GM23338 (cell line): ENCODE data around the gene PPP2R5B. TPM values are rescaled to one million over a fixed set of nuclear protein-coding genes. Genes with fewer than 3 reads are reported as not detected.

Experiments
- ATAC-seq: fragments of 200-7000 bp; cut with Tn5 transposase; 3 replicates; pipeline ENCODE4 v1.9.1; 2020
- DNase-seq: peaks from one replicate; pipeline ENCODE4 v3.0.0-alpha.2; 2015; ENCODE audit warnings: low spot score
- H2AFZ ChIP-seq: fragments of 200-600 bp; sonication (generic); 2 replicates; pipeline ENCODE4 v1.8.0; 2016; ENCODE audit warnings: antibody characterized with exemption, mild to moderate bottlenecking, moderate library complexity
- H3F3A ChIP-seq: fragments of 200-600 bp; sonication (generic); replicated peaks from 2 replicates; pipeline ENCODE4 v1.8.0; 2017; ENCODE audit warnings: antibody characterized with exemption, mixed run types, low read depth
- H3K27ac ChIP-seq: fragments of 200-600 bp; sonication (generic); 2 replicates; pipeline ENCODE4 v1.6.1; 2016; ENCODE audit warnings: low read depth
- H3K27me3 ChIP-seq: fragments of 200-600 bp; sonication (generic); 2 replicates; pipeline ENCODE4 v1.8.0; 2016; ENCODE audit warnings: mild to moderate bottlenecking, mixed run types, moderate library complexity; ENCODE audit not compliant: insufficient read depth
- H3K36me3 ChIP-seq: fragments of 200-600 bp; sonication (generic); 2 replicates; pipeline ENCODE4 v1.8.0; 2016; ENCODE audit warnings: mild to moderate bottlenecking; ENCODE audit not compliant: insufficient read depth
- H3K4me1 ChIP-seq: fragments of 200-600 bp; sonication (generic); 2 replicates; pipeline ENCODE4 v1.8.0; 2016; ENCODE audit warnings: mild to moderate bottlenecking, moderate library complexity; ENCODE audit not compliant: insufficient read depth
- H3K4me2 ChIP-seq: fragments of 200-600 bp; sonication (generic); 2 replicates; pipeline ENCODE4 v1.7.1; 2017; ENCODE audit warnings: mixed run types
- H3K4me3 ChIP-seq: fragments of 200-600 bp; sonication (generic); 2 replicates; pipeline ENCODE4 v1.6.1; 2016; ENCODE audit warnings: mixed run types
- H3K79me2 ChIP-seq: fragments of 200-600 bp; sonication (generic); replicated peaks from 2 replicates; pipeline ENCODE4 v1.8.0; 2017; ENCODE audit warnings: mild to moderate bottlenecking; ENCODE audit not compliant: insufficient read depth
- H3K9me2 ChIP-seq: fragments of 200-600 bp; sonication (generic); 2 replicates; pipeline ENCODE4 v1.8.0; 2017; ENCODE audit not compliant: insufficient read depth
- H4K20me1 ChIP-seq: fragments of 200-600 bp; sonication (generic); replicated peaks from 2 replicates; pipeline ENCODE4 v1.8.0; 2017; ENCODE audit warnings: mild to moderate bottlenecking; ENCODE audit not compliant: insufficient read depth
- H3K27ac Mint-ChIP-seq: 2 replicates; pipeline ENCODE4 v1.8.0; 2020; ENCODE audit warnings: inconsistent platforms, mild to moderate bottlenecking, moderate library complexity, mixed read lengths
- H3K27me3 Mint-ChIP-seq: 3 replicates; pipeline ENCODE4 v1.8.0; 2022; ENCODE audit warnings: low read depth, mild to moderate bottlenecking, moderate library complexity, mixed read lengths, inconsistent platforms; ENCODE audit not compliant: insufficient read depth, poor library complexity
- H3K36me3 Mint-ChIP-seq: 3 replicates; pipeline ENCODE4 v1.8.0; 2021; ENCODE audit warnings: low read depth, mild to moderate bottlenecking, inconsistent platforms, moderate library complexity, mixed read lengths
- H3K4me1 Mint-ChIP-seq: 3 replicates; pipeline ENCODE4 v1.8.0; 2020; ENCODE audit warnings: mild to moderate bottlenecking, inconsistent platforms, mixed read lengths
- H3K4me3 Mint-ChIP-seq: 3 replicates; pipeline ENCODE4 v1.8.0; 2021; ENCODE audit warnings: moderate library complexity, mild to moderate bottlenecking, inconsistent platforms, mixed read lengths
- H3K9me3 Mint-ChIP-seq: 3 replicates; pipeline ENCODE4 v1.8.0; 2020; ENCODE audit warnings: moderate library complexity, mild to moderate bottlenecking, inconsistent platforms, mixed read lengths
- CREB1 ChIP-seq: fragments of 250-450 bp; sonication (Bioruptor Pico); IDR thresholded peaks from 2 replicates; pipeline ENCODE4 v1.5.0; 2020; ENCODE audit warnings: low read depth, mild to moderate bottlenecking, moderate library complexity
- ETS1 ChIP-seq: IDR thresholded peaks from 2 replicates; pipeline ENCODE4 v1.6.1; 2016; ENCODE audit warnings: antibody characterized with exemption
- EZH2 ChIP-seq: fragments of 200-600 bp; sonication (generic); IDR thresholded peaks from one replicate; pipeline ENCODE4 v1.8.0; 2017; ENCODE audit warnings: antibody characterized with exemption, mild to moderate bottlenecking, low read depth; ENCODE audit not compliant: unreplicated experiment
- EZH2phosphoT487 ChIP-seq: fragments of 200-600 bp; sonication (generic); IDR thresholded peaks from one replicate; pipeline ENCODE4 v1.8.1; 2018; ENCODE audit warnings: antibody characterized with exemption; ENCODE audit not compliant: unreplicated experiment
- JUNB ChIP-seq: IDR thresholded peaks from one replicate; pipeline ENCODE4 v1.6.1; 2016; ENCODE audit warnings: antibody characterized with exemption; ENCODE audit not compliant: unreplicated experiment
- NANOG ChIP-seq: IDR thresholded peaks from 2 replicates; pipeline ENCODE4 v1.6.1; 2016; ENCODE audit warnings: antibody characterized with exemption, borderline replicate concordance
- POLR2AphosphoS5 ChIP-seq: IDR thresholded peaks from 2 replicates; pipeline ENCODE4 v1.6.1; 2016; ENCODE audit warnings: antibody characterized with exemption, low read depth
- REST ChIP-seq: IDR thresholded peaks from one replicate; pipeline ENCODE4 v1.6.1; 2018; ENCODE audit warnings: antibody characterized with exemption; ENCODE audit not compliant: unreplicated experiment
- STAT1 ChIP-seq: IDR thresholded peaks from one replicate; pipeline ENCODE4 v1.6.1; 2016; ENCODE audit warnings: antibody characterized with exemption; ENCODE audit not compliant: unreplicated experiment
- ZNF114 ChIP-seq: fragments of 250-450 bp; sonication (Bioruptor Pico); IDR thresholded peaks from 2 replicates; pipeline ENCODE4 v1.5.0; 2020; ENCODE audit warnings: mild to moderate bottlenecking, moderate library complexity
- ZNF331 ChIP-seq: fragments of 250-450 bp; sonication (Bioruptor Pico); IDR thresholded peaks from 2 replicates; pipeline ENCODE4 v1.5.0; 2020; ENCODE audit warnings: low read depth, mild to moderate bottlenecking, moderate library complexity
- polyA plus RNA-seq: library from polyadenylated mRNA; unstranded; fragments of >200 nt; fragmentation: Nextera tagmentation; extraction: Ambion mirVana; gene quantifications from 2 replicates; pipeline ENCODE4 v1.2.1, GENCODE V29; 2016
- total RNA-seq: library from RNA; depleted of rRNA; stranded (reverse); fragments of >200 nt; shearing (Covaris generic); gene quantifications from 2 replicates; pipeline ENCODE4 v1.2.3, GENCODE V29; 2014
- TF ChIP-seq, protein P1 (sequence below), 2 experiments: fragments of 200-600 bp in 1 of 2; sonication (generic) in 1 of 2; conservative IDR thresholded peaks; 2 replicates each; pipeline versions ENCODE4 v1.5.1 to v1.6.1; 2016 to 2017; ENCODE audit warnings: antibody characterized with exemption in 2 of 2, low read depth in 2 of 2, mild to moderate bottlenecking in 2 of 2, moderate library complexity in 1 of 2
- TF ChIP-seq, protein P2 (sequence below): fragments of 250-450 bp; sonication (Bioruptor Pico); IDR thresholded peaks from 2 replicates; pipeline ENCODE4 v1.5.0; 2020; ENCODE audit warnings: mild to moderate bottlenecking, moderate library complexity

Gene PPP2R5B
- total and polyA plus RNA-seq, 2 experiments from 2014 or later: 2.8 to 5.8 TPM

GRCh38 chr11:64896448-64897022 is 28.0 kb upstream of the PPP2R5B start:
- Histone ChIP-seq H3K4me3 (no peak overlapping the region), H3K9me2 (no peaks in the 10 kb centered on the region), H4K20me1 (no peaks in the 10 kb centered on the region), H3K79me2 (no peaks in the 10 kb centered on the region), H3F3A (no peaks in the 10 kb centered on the region), H3K4me2 (no peak overlapping the region), H3K27me3 (no peaks in the 10 kb centered on the region), H3K36me3 (no peaks in the 10 kb centered on the region), H3K4me1 (no peaks in the 10 kb centered on the region), H3K27ac (no peak overlapping the region), H2AFZ (no peak overlapping the region)
- Mint-ChIP-seq H3K4me1 (peaks cover 5% of the 10 kb centered on the region), H3K27me3 (peaks cover 15% of the 10 kb centered on the region), H3K36me3 (no peaks in the 10 kb centered on the region; the same call in 2 of the 3 replicates), H3K27ac (no peak overlapping the region), H3K9me3 (no peaks in the 10 kb centered on the region), H3K4me3 (no peak overlapping the region)
- ATAC-seq (no peak), DNase-seq (no peak)
- TF ChIP-seq REST: no peak
- no peak for TF ChIP-seq ETS1
- no peak for TF ChIP-seq JUNB
- no peak for TF ChIP-seq NANOG
- TF ChIP-seq POLR2AphosphoS5: no peak
- no peak for TF ChIP-seq CREB1 (CRISPR knock-in tag)
- TF ChIP-seq ZNF114 (CRISPR knock-in tag): no peak
- TF ChIP-seq EZH2phosphoT487: no peak
- no peak for TF ChIP-seq EZH2
- TF ChIP-seq STAT1: no peak
- TF ChIP-seq, protein P1, sequence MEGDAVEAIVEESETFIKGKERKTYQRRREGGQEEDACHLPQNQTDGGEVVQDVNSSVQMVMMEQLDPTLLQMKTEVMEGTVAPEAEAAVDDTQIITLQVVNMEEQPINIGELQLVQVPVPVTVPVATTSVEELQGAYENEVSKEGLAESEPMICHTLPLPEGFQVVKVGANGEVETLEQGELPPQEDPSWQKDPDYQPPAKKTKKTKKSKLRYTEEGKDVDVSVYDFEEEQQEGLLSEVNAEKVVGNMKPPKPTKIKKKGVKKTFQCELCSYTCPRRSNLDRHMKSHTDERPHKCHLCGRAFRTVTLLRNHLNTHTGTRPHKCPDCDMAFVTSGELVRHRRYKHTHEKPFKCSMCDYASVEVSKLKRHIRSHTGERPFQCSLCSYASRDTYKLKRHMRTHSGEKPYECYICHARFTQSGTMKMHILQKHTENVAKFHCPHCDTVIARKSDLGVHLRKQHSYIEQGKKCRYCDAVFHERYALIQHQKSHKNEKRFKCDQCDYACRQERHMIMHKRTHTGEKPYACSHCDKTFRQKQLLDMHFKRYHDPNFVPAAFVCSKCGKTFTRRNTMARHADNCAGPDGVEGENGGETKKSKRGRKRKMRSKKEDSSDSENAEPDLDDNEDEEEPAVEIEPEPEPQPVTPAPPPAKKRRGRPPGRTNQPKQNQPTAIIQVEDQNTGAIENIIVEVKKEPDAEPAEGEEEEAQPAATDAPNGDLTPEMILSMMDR (conservative IDR thresholded peaks at IDR 0.05; ENCODE audit: low read depth in 2 of 2): no peak
- no peak for TF ChIP-seq ZNF331 (CRISPR knock-in tag)
- TF ChIP-seq, protein P2, sequence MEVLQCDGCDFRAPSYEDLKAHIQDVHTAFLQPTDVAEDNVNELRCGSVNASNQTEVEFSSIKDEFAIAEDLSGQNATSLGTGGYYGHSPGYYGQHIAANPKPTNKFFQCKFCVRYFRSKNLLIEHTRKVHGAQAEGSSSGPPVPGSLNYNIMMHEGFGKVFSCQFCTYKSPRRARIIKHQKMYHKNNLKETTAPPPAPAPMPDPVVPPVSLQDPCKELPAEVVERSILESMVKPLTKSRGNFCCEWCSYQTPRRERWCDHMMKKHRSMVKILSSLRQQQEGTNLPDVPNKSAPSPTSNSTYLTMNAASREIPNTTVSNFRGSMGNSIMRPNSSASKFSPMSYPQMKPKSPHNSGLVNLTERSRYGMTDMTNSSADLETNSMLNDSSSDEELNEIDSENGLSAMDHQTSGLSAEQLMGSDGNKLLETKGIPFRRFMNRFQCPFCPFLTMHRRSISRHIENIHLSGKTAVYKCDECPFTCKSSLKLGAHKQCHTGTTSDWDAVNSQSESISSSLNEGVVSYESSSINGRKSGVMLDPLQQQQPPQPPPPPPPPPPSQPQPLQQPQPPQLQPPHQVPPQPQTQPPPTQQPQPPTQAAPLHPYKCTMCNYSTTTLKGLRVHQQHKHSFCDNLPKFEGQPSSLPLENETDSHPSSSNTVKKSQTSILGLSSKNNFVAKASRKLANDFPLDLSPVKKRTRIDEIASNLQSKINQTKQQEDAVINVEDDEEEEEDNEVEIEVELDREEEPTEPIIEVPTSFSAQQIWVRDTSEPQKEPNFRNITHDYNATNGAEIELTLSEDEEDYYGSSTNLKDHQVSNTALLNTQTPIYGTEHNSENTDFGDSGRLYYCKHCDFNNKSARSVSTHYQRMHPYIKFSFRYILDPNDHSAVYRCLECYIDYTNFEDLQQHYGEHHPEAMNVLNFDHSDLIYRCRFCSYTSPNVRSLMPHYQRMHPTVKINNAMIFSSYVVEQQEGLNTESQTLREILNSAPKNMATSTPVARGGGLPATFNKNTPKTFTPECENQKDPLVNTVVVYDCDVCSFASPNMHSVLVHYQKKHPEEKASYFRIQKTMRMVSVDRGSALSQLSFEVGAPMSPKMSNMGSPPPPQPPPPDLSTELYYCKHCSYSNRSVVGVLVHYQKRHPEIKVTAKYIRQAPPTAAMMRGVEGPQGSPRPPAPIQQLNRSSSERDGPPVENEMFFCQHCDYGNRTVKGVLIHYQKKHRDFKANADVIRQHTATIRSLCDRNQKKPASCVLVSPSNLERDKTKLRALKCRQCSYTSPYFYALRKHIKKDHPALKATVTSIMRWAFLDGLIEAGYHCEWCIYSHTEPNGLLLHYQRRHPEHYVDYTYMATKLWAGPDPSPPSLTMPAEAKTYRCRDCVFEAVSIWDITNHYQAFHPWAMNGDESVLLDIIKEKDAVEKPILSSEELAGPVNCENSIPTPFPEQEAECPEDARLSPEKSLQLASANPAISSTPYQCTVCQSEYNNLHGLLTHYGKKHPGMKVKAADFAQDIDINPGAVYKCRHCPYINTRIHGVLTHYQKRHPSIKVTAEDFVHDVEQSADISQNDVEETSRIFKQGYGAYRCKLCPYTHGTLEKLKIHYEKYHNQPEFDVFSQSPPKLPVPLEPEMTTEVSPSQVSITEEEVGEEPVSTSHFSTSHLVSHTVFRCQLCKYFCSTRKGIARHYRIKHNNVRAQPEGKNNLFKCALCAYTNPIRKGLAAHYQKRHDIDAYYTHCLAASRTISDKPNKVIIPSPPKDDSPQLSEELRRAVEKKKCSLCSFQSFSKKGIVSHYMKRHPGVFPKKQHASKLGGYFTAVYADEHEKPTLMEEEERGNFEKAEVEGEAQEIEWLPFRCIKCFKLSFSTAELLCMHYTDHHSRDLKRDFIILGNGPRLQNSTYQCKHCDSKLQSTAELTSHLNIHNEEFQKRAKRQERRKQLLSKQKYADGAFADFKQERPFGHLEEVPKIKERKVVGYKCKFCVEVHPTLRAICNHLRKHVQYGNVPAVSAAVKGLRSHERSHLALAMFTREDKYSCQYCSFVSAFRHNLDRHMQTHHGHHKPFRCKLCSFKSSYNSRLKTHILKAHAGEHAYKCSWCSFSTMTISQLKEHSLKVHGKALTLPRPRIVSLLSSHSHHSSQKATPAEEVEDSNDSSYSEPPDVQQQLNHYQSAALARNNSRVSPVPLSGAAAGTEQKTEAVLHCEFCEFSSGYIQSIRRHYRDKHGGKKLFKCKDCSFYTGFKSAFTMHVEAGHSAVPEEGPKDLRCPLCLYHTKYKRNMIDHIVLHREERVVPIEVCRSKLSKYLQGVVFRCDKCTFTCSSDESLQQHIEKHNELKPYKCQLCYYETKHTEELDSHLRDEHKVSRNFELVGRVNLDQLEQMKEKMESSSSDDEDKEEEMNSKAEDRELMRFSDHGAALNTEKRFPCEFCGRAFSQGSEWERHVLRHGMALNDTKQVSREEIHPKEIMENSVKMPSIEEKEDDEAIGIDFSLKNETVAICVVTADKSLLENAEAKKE (CRISPR knock-in tag): no peak
